Upper lobe of left lung (tissue), 4 donors: ENCODE results near the gene GCDH.

Experiments used
- EP300 ChIP-seq, 4 donors: sonication (generic); formaldehyde crosslinking; IDR thresholded peaks; one replicate each; pipeline ENCODE4 v1.5.1; 2017; ENCODE audit warnings: antibody characterized with exemption in 4 of 4, control low read depth in 2 of 4
- POLR2A ChIP-seq, 4 donors: fragments of 450-650 bp; IDR thresholded peaks; one replicate each; pipeline ENCODE4 v1.5.1; 2016 to 2017; ENCODE audit warnings: antibody characterized with exemption in 4 of 4, mild to moderate bottlenecking in 2 of 4
- POLR2AphosphoS5 ChIP-seq, 2 donors: sonication (generic); formaldehyde crosslinking; IDR thresholded peaks; one replicate each; pipeline ENCODE4 v1.5.1; 2017; ENCODE audit warnings: antibody characterized with exemption in 2 of 2
- TF ChIP-seq, protein P1 (sequence below), 6 experiments: fragments of 450-650 bp in 4 of 6; fragments of 200-600 bp in 2 of 6; sonication (generic) in 2 of 6; IDR thresholded peaks; one replicate each; pipeline ENCODE4 v1.5.1; 2016 to 2019; ENCODE audit warnings: antibody characterized with exemption in 6 of 6

DNA sequence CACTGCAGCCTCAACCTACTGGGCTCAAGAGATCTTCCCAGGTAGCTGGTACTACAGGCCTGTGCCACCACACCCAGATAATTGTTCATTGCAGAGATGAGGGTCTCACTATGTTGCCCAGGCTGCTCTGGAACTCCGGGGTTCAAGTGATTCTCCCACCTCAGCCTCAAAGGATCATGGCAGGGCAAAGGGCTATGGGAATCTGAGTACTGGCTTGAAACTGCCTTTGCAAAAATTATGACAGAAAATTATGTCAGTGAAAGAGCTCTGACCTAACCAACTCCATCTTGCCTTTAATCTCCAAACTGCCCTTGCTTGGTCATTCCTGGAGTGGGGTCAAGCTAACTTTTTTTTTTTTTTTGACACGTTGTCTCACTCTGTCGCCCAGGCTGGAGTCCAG, 8.4 kb upstream of the GCDH start:
- TF ChIP-seq, protein P1, sequence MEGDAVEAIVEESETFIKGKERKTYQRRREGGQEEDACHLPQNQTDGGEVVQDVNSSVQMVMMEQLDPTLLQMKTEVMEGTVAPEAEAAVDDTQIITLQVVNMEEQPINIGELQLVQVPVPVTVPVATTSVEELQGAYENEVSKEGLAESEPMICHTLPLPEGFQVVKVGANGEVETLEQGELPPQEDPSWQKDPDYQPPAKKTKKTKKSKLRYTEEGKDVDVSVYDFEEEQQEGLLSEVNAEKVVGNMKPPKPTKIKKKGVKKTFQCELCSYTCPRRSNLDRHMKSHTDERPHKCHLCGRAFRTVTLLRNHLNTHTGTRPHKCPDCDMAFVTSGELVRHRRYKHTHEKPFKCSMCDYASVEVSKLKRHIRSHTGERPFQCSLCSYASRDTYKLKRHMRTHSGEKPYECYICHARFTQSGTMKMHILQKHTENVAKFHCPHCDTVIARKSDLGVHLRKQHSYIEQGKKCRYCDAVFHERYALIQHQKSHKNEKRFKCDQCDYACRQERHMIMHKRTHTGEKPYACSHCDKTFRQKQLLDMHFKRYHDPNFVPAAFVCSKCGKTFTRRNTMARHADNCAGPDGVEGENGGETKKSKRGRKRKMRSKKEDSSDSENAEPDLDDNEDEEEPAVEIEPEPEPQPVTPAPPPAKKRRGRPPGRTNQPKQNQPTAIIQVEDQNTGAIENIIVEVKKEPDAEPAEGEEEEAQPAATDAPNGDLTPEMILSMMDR (IDR thresholded peaks at IDR 0.05), result no peak
- TF ChIP-seq POLR2A (IDR thresholded peaks at IDR 0.05) (no peak), POLR2AphosphoS5 (IDR thresholded peaks at IDR 0.05) (no peak), EP300 (IDR thresholded peaks at IDR 0.05) (no peak)
